ENCODE measurements around the gene APOBEC3F. TPM values are rescaled to one million over a fixed set of nuclear protein-coding genes. Genes with fewer than 3 reads are reported as not detected.

APOBEC3F gene
- total and polyA plus RNA-seq, 2 of the 13 experiments (the other 11 are each of a cell fraction or from before 2014, with no cell fraction given), result 2.9 to 3.7 TPM

DNA sequence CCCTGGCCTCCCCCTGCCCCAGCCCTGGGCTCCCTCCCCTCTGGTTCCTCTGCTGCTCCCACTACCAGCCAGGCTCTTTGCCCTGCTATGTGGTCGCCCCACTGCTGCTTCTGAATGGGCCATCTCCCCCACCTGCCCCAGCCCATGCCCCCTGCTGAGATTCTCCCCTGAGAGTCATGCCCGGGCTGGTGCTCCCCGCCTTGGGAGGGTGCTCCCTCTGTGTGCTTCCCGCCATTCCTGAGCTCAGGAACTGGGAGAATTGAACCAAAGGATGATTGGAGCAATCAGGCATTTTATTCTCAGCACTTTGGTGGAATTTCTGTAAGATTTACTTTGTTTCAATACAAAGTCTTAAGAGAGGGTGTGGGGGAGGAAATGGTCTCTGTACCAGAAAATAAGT is 12.9 kb upstream of the APOBEC3F start:
- Histone ChIP-seq H3K79me2 (ENCODE audit: insufficient read depth, low read length) (no peaks in the 10 kb centered on the region), H3K4me1 (ENCODE audit: insufficient read depth, low read length) (peaks cover 12% of the 10 kb centered on the region), H3K36me3 (replicated peaks in 1 of 2; ENCODE audit: control insufficient read depth in 1 of 2, insufficient read depth in 2 of 2, low read length in 2 of 2) (no peaks in the 10 kb centered on the region), H4K20me1 (ENCODE audit: insufficient read depth, low read length) (no peaks in the 10 kb centered on the region), H3K4me3 (replicated peaks in 1 of 3; ENCODE audit: insufficient read depth in 1 of 3, low read depth in 2 of 3, low read length in 3 of 3) (no peak overlapping the region), H3K4me2 (ENCODE audit: low read depth, low read length) (no peak overlapping the region), H3K9me3 (ENCODE audit: low read length) (no peaks in the 10 kb centered on the region), H3K27me3 (ENCODE audit: control insufficient read depth in 1 of 2, insufficient read depth in 2 of 2, low read length in 2 of 2) (no peaks in the 10 kb centered on the region; a peak in 1 of 5 replicates), H3K9ac (ENCODE audit: insufficient read depth, low read depth, low read length) (no peak overlapping the region), H3K27ac (ENCODE audit: extremely low read length, insufficient read depth, low read length) (no peak overlapping the region), H2AFZ (ENCODE audit: low read length) (no peak overlapping the region)
- in situ Hi-C loops (cut with HindIII; ENCODE audit: extremely low pct_ligation_motif_present, low pct_unique_long_range_greater_than_20kb) (no loop called here), intact Hi-C loops (cut with micrococcal nuclease; ENCODE audit: unreplicated experiment) (no loop called here)
- FAIRE-seq (no peak), DNase-seq (ENCODE audit: low spot score) (no peak), ATAC-seq (no peak)
- POLR2A ChIA-PET, result no interaction called here
- CTCF ChIA-PET (ENCODE audit: low intra/inter-chr PET ratio, low total read pairs), result no interaction called here
- TF ChIP-seq MTF2 (CRISPR knock-in tag; IDR thresholded peaks at IDR 0.05; ENCODE audit: borderline replicate concordance), result no peak
- TF ChIP-seq ZNF263 (CRISPR knock-in tag; IDR thresholded peaks at IDR 0.05), result peak; percentile 86
- no TSS peak for BruUV-seq (replicated peaks)
- 68% methylated on average over 3 of the region's 4 CpGs for WGBS (ENCODE audit: low lambda C conversion rate)

GRCh38 chr22:39028281-39028680 is 12.4 kb upstream of the APOBEC3F start:
- TF ChIP-seq ZNF432 (CRISPR knock-in tag; IDR thresholded peaks at IDR 0.05; ENCODE audit: borderline replicate concordance) (no peak), ZNF263 (CRISPR knock-in tag; IDR thresholded peaks at IDR 0.05) (no peak), ZNF547 (CRISPR knock-in tag; IDR thresholded peaks at IDR 0.05) (no peak), XRCC5 (optimal IDR thresholded peaks at IDR 0.05; ENCODE audit: low read length) (no peak), YY1 (IDR thresholded peaks at IDR 0.05; ENCODE audit: insufficient read depth, insufficient replicate concordance, low read depth, low read length) (no peak)
- TF ChIP-seq, protein P1, sequence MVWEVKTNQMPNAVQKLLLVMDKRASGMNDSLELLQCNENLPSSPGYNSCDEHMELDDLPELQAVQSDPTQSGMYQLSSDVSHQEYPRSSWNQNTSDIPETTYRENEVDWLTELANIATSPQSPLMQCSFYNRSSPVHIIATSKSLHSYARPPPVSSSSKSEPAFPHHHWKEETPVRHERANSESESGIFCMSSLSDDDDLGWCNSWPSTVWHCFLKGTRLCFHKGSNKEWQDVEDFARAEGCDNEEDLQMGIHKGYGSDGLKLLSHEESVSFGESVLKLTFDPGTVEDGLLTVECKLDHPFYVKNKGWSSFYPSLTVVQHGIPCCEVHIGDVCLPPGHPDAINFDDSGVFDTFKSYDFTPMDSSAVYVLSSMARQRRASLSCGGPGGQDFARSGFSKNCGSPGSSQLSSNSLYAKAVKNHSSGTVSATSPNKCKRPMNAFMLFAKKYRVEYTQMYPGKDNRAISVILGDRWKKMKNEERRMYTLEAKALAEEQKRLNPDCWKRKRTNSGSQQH (CRISPR knock-in tag; IDR thresholded peaks at IDR 0.05; ENCODE audit: low read depth), result no peak
- Histone ChIP-seq H3K27ac (ENCODE audit: extremely low read length, insufficient read depth, low read length) (no peak overlapping the region), H3K4me1 (ENCODE audit: insufficient read depth, low read length) (peaks cover 12% of the 10 kb centered on the region), H2AFZ (ENCODE audit: low read length) (no peak overlapping the region), H3K4me2 (ENCODE audit: low read depth, low read length) (no peak overlapping the region), H3K9ac (ENCODE audit: insufficient read depth, low read depth, low read length) (no peak overlapping the region), H3K79me2 (ENCODE audit: insufficient read depth, low read length) (no peaks in the 10 kb centered on the region), H3K9me3 (ENCODE audit: low read length) (no peaks in the 10 kb centered on the region), H3K4me3 (replicated peaks in 1 of 3; ENCODE audit: insufficient read depth in 1 of 3, low read depth in 2 of 3, low read length in 3 of 3) (no peak overlapping the region), H3K36me3 (replicated peaks in 1 of 2; ENCODE audit: control insufficient read depth in 1 of 2, insufficient read depth in 2 of 2, low read length in 2 of 2) (no peaks in the 10 kb centered on the region), H4K20me1 (ENCODE audit: insufficient read depth, low read length) (no peaks in the 10 kb centered on the region), H3K27me3 (ENCODE audit: control insufficient read depth in 1 of 2, insufficient read depth in 2 of 2, low read length in 2 of 2) (no peaks in the 10 kb centered on the region; a peak in 1 of 5 replicates)
- CTCF ChIA-PET (ENCODE audit: low intra/inter-chr PET ratio, low total read pairs), result no interaction called here
- intact Hi-C loops (cut with micrococcal nuclease; ENCODE audit: unreplicated experiment), result no loop called here
- DNase-seq (ENCODE audit: low spot score) (no peak), ATAC-seq (no peak), FAIRE-seq (no peak)
- POLR2A ChIA-PET, result no interaction called here
- BruUV-seq (replicated peaks), result no TSS peak
- in situ Hi-C loops (cut with HindIII; ENCODE audit: extremely low pct_ligation_motif_present, low pct_unique_long_range_greater_than_20kb), result no loop called here
- 86% methylated on average over 11 of the region's 11 CpGs for WGBS (ENCODE audit: low lambda C conversion rate)
